SK-N-SH treated with all-trans-retinoic acid at 6 μM for 48 hours (cell line): Measurements from ENCODE around the gene JMJD1C.

Experiments
- BACH2 ChIP-seq: fragments of 250-450 bp; sonication (Bioruptor Pico); IDR thresholded peaks from 2 replicates; pipeline ENCODE4 v1.9.0; 2021; ENCODE audit warnings: mild to moderate bottlenecking, borderline replicate concordance
- CSRNP3 ChIP-seq: fragments of 250-450 bp; sonication (Bioruptor Pico); IDR thresholded peaks from 2 replicates; pipeline ENCODE4 v1.5.1; 2021; ENCODE audit warnings: mild to moderate bottlenecking, moderate library complexity
- OSR1 ChIP-seq: fragments of 250-450 bp; sonication (Bioruptor Pico); IDR thresholded peaks from 2 replicates; pipeline ENCODE4 v1.8.0; 2022; ENCODE audit warnings: moderate library complexity, mild to moderate bottlenecking, inconsistent platforms
- PATZ1 ChIP-seq: fragments of 250-450 bp; sonication (Bioruptor Pico); IDR thresholded peaks from 2 replicates; pipeline ENCODE4 v1.8.0; 2020; ENCODE audit warnings: mild to moderate bottlenecking, moderate library complexity, borderline replicate concordance
- PPARA ChIP-seq: fragments of 250-450 bp; sonication (Bioruptor Pico); IDR thresholded peaks from 2 replicates; pipeline ENCODE4 v1.5.0; 2020; ENCODE audit warnings: mild to moderate bottlenecking, borderline replicate concordance
- RARB ChIP-seq: fragments of 250-450 bp; sonication (Bioruptor Pico); IDR thresholded peaks from 2 replicates; pipeline ENCODE4 v1.8.0; 2021; ENCODE audit warnings: mild to moderate bottlenecking, moderate library complexity
- SNAI2 ChIP-seq: fragments of 250-450 bp; sonication (Bioruptor Pico); IDR thresholded peaks from 2 replicates; pipeline ENCODE4 v1.5.0; 2020; ENCODE audit warnings: mild to moderate bottlenecking, moderate library complexity
- ZC3H10 ChIP-seq: fragments of 250-450 bp; sonication (Bioruptor Pico); IDR thresholded peaks from 2 replicates; pipeline ENCODE4 v1.5.1; 2021; ENCODE audit warnings: mild to moderate bottlenecking, moderate library complexity
- ZFP30 ChIP-seq: fragments of 450-650 bp; formaldehyde crosslinking; IDR thresholded peaks from 2 replicates; pipeline ENCODE4 v1.5.0; 2022; ENCODE audit warnings: mild to moderate bottlenecking, moderate library complexity
- ZNF70 ChIP-seq: fragments of 450-650 bp; formaldehyde crosslinking; IDR thresholded peaks from 2 replicates; pipeline ENCODE4 v1.5.0; 2020; ENCODE audit warnings: mild to moderate bottlenecking, moderate library complexity

- TF ChIP-seq SNAI2 (no peak), CSRNP3 (CRISPR knock-in tag) (no peak), PPARA (CRISPR knock-in tag) (no peak), ZC3H10 (CRISPR knock-in tag) (no peak), ZFP30 (no peak), RARB (no peak), ZNF70 (CRISPR knock-in tag) (no peak), OSR1 (no peak), PATZ1 (CRISPR knock-in tag) (no peak), BACH2 (CRISPR knock-in tag) (no peak)
Observed at GRCh38 chr10:63197344-63198092, 268.3 kb downstream of the JMJD1C start.
